ENCODE data around the gene ISG20. TPM values are rescaled to one million over a fixed set of nuclear protein-coding genes. Genes with fewer than 3 reads are reported as not detected.

ISG20 gene
- polyA plus RNA-seq, 2 of the 4 experiments (the other 2 are of a cell fraction): 7.2 to 47.4 TPM

DNA sequence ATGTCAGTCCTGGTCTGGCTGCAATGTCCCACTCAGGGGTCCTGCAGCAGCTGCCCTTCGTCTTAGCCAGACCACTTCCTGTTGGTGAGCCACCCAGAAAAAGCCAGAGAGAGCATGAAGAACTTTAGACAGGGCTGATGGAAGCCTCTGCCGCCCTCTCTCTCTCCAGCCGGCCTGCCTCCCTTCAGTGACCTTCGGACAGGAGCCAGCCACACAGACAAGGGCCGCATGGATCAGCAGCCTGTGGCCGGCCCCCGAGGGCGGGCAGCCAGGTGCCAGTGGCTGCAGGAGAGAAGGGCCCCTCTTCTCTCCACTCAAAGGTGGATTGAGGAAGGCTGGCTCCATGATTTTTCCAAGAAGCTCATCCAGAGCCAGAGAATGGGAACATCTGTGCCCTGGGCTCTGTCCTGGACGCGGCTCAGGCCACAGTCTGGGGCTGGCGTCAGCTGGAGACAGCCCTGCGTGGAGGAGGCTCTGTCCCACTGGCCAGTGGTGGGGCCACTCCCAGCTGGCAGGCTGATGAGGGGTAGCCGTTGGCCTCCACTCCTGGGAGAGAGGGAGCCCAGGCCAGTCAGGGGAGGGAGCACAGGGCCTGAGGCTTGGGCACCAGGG, 42.9 kb downstream of the ISG20 start:
- DNase-seq (ENCODE audit: low read depth in 1 of 2, low spot score in 1 of 2) (no peak), FAIRE-seq (no peak), ATAC-seq (peak in 1 of 2 experiments; percentile 57; a peak in 3 of 6 replicates)
- POLR2A ChIA-PET: no interaction called here
- TF ChIP-seq BCL3 (IDR thresholded peaks at IDR 0.05) (no peak), JUN (IDR thresholded peaks at IDR 0.05) (no peak), KDM1A (IDR thresholded peaks at IDR 0.05; ENCODE audit: low read depth) (no peak), ZNF302 (CRISPR knock-in tag; IDR thresholded peaks at IDR 0.05) (no peak), FOSB (CRISPR knock-in tag; IDR thresholded peaks at IDR 0.05) (no peak), EHMT2 (IDR thresholded peaks at IDR 0.05; ENCODE audit: low read depth) (no peak), MAFK (IDR thresholded peaks at IDR 0.05; ENCODE audit: partially characterized antibody) (no peak), E2F6 (IDR thresholded peaks at IDR 0.05; ENCODE audit: borderline replicate concordance, low read depth) (no peak), ZFP36 (IDR thresholded peaks at IDR 0.05; ENCODE audit: borderline replicate concordance, partially characterized antibody) (no peak), NPAS2 (CRISPR knock-in tag; IDR thresholded peaks at IDR 0.05; ENCODE audit: borderline replicate concordance) (no peak), HEYL (CRISPR knock-in tag; IDR thresholded peaks at IDR 0.05) (no peak), ATOH8 (CRISPR knock-in tag; IDR thresholded peaks at IDR 0.05; ENCODE audit: low read depth) (no peak), TP53 (CRISPR knock-in tag; IDR thresholded peaks at IDR 0.05) (no peak), CBX2 (IDR thresholded peaks at IDR 0.05; ENCODE audit: borderline replicate concordance, low read depth) (no peak), FOSL2 (IDR thresholded peaks at IDR 0.05) (no peak), FOSL2 (CRISPR knock-in tag; IDR thresholded peaks at IDR 0.05) (no peak), MAZ (IDR thresholded peaks at IDR 0.05; ENCODE audit: borderline replicate concordance, low read depth, low read length) (no peak), HOXA7 (CRISPR knock-in tag; IDR thresholded peaks at IDR 0.05) (no peak)
- TF ChIP-seq, protein P1, sequence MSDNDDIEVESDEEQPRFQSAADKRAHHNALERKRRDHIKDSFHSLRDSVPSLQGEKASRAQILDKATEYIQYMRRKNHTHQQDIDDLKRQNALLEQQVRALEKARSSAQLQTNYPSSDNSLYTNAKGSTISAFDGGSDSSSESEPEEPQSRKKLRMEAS (IDR thresholded peaks at IDR 0.05): no peak
- TF ChIP-seq, protein P2, sequence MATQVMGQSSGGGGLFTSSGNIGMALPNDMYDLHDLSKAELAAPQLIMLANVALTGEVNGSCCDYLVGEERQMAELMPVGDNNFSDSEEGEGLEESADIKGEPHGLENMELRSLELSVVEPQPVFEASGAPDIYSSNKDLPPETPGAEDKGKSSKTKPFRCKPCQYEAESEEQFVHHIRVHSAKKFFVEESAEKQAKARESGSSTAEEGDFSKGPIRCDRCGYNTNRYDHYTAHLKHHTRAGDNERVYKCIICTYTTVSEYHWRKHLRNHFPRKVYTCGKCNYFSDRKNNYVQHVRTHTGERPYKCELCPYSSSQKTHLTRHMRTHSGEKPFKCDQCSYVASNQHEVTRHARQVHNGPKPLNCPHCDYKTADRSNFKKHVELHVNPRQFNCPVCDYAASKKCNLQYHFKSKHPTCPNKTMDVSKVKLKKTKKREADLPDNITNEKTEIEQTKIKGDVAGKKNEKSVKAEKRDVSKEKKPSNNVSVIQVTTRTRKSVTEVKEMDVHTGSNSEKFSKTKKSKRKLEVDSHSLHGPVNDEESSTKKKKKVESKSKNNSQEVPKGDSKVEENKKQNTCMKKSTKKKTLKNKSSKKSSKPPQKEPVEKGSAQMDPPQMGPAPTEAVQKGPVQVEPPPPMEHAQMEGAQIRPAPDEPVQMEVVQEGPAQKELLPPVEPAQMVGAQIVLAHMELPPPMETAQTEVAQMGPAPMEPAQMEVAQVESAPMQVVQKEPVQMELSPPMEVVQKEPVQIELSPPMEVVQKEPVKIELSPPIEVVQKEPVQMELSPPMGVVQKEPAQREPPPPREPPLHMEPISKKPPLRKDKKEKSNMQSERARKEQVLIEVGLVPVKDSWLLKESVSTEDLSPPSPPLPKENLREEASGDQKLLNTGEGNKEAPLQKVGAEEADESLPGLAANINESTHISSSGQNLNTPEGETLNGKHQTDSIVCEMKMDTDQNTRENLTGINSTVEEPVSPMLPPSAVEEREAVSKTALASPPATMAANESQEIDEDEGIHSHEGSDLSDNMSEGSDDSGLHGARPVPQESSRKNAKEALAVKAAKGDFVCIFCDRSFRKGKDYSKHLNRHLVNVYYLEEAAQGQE (IDR thresholded peaks at IDR 0.05): no peak
- TF ChIP-seq, protein P3, sequence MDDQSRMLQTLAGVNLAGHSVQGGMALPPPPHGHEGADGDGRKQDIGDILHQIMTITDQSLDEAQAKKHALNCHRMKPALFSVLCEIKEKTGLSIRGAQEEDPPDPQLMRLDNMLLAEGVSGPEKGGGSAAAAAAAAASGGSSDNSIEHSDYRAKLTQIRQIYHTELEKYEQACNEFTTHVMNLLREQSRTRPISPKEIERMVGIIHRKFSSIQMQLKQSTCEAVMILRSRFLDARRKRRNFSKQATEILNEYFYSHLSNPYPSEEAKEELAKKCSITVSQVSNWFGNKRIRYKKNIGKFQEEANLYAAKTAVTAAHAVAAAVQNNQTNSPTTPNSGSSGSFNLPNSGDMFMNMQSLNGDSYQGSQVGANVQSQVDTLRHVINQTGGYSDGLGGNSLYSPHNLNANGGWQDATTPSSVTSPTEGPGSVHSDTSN (IDR thresholded peaks at IDR 0.05): no peak
- H3K9me3 ChIP-seq: no peaks in the 10 kb centered on the region
- H3K4me2 ChIP-seq: no peak overlapping the region
- H3K4me1 ChIP-seq: no peaks in the 10 kb centered on the region
- H3K27ac ChIP-seq: no peak overlapping the region
- CTCF ChIA-PET: interaction anchor here (1.3 to 5.6 kb wide), 4 partner anchors 8 to 153 kb away, joined by 3 to 45 read pairs (median 6); no protein-coding TSS in a partner anchor
- H3K4me3 ChIP-seq: no peak overlapping the region
- WGBS (ENCODE audit: missing lambda C conversion rate): 55% methylated on average over 13 of the region's 13 CpGs

All from A549 (cell line).